Measurements from ENCODE around the gene NSD1.

DNA sequence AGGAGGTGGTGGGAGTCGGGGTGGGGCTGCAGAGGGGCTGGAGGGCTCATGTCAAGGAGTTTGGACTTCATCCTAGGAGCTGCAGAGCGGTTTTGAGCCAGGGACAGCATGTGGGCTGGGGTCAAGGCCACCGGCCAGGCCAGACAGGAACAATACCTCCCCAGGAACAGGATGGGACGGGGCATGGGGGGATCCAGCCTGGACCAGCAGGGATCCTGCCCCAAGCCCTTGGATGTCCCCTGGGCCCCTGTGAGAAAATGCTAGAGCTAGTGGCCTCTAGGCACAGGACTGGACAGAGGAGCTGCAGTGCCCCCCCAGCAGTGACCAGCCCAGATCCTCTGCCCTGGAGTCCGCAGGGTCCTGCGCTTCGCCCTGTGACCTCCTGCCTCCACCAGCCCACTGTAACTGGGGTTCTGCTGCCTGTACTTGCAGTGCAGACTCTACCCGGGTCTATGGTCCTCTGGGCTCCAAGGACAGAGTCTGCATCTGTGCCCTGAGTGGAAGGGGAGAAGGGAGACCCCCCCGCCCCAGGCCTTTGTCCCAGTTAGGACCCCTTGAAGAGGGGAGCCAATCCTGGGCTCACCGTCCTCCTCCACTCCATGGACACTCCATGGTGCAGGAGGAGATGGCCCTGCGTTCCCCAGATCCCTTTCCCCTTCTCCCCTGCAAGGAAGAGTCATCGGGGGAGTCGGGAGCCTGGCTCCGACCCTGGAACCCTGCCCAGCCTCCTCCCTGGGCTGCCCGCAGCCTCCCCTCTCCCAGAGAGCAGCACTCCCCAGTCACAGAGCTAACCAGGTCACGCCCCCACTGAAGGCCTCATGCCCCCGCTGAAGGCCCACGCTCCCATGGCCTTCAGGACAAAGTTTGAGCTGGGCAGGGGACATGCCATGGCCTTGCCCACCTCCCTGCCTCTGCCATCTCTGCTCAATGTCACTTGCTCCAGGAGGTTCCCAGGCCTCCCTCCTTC is 181.1 kb downstream of the NSD1 start:
- TF ChIP-seq, protein P1, sequence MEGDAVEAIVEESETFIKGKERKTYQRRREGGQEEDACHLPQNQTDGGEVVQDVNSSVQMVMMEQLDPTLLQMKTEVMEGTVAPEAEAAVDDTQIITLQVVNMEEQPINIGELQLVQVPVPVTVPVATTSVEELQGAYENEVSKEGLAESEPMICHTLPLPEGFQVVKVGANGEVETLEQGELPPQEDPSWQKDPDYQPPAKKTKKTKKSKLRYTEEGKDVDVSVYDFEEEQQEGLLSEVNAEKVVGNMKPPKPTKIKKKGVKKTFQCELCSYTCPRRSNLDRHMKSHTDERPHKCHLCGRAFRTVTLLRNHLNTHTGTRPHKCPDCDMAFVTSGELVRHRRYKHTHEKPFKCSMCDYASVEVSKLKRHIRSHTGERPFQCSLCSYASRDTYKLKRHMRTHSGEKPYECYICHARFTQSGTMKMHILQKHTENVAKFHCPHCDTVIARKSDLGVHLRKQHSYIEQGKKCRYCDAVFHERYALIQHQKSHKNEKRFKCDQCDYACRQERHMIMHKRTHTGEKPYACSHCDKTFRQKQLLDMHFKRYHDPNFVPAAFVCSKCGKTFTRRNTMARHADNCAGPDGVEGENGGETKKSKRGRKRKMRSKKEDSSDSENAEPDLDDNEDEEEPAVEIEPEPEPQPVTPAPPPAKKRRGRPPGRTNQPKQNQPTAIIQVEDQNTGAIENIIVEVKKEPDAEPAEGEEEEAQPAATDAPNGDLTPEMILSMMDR (IDR thresholded peaks at IDR 0.05) = no peak
- no peak for TF ChIP-seq POLR2A (IDR thresholded peaks at IDR 0.05)

All from thyroid gland (tissue), 4 donors.